ENCODE data around the gene CLIP1.
"Not testable (repeated sequence)": the region's sequence is repeated elsewhere in the genome, so short reads cannot be mapped to it uniquely, and the experiment has no call there.

The CLIP1 gene

DNA sequence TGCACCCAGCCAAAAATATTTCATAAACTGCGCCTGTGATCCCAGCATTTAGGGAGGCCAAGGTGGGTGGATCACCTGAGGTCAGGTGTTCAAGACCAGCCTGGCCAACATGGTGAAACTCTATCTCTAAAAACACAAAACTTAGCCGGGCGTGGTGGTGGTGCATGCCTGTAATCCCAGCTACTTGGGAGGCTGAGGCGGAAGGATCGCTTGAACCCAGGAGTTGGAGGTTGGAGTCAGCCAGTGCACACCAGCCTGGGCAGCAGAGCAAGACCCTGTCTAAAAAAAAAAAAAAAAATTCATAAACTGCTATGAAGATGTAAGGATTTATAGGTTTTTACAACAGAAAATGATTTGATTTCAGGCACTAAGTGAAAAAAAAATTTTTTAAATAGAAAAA, 6.6 kb upstream of the CLIP1 start:
- DNase-seq = not testable (repeated sequence)

DNA sequence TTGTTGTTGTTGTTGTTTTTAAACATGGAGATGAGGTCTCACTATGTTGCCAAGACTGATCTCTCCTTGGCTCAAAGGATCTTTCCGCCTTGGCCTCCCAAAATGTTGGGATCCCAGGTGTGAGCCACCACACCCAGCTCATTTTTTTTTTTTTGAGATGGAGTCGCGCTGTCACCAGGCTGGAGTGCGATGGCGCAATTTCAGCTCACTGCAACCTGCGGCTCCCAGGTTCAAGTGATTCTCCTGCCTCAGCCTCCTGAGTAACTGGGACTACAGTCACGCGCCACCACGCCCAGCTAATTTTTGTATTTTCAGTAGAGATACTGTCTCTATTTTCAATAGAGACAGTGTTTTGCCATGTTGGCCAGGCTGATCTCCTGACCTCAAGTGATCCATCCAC, 4.9 kb upstream of the CLIP1 start:
- DNase-seq = no peak

- DNase-seq = no peak
Observed at GRCh38 chr12:122423258-122424165, 1.0 kb upstream of the CLIP1 start.

- peak; percentile 38 to 39 for DNase-seq
Observed at GRCh38 chr12:122422730-122423257, 325 bp upstream of the CLIP1 start.

DNA sequence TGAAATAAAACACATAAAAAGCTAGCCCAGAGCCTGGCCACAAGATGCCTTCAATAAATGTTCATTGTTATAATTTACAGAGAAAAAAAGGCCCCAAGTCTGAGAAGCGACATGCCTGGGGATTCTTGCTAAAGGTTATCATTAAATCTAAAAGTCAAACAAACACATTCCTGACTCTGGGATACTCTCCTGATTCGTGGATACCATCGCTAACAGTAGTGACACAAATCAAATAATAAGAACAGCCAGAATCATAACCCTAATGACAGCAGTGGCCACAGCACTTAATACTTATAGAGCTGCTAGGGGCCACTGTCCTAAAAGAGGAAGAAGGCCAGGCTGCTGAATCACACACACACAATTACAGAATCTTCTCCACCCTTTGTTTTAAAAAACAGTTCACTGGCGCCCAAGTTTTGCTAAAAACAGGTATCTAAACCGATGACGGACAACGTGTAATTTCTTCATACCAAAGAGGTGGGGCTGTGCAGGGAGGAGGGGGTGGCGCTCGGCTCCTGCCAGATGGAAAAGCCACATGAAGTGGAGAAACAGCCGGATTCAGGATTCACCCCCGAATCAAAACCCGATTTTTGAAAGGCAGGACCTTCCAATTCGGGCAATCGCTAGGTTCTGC, 1.2 kb downstream of the CLIP1 start:
- DNase-seq = no peak

- DNase-seq = no peak
Observed at GRCh38 chr12:122420471-122421162, 1.9 kb downstream of the CLIP1 start.

GRCh38 chr12:122419094-122419493, 3.4 kb downstream of the CLIP1 start:
- not testable (repeated sequence) for DNase-seq

GRCh38 chr12:122415665-122416064, 6.8 kb downstream of the CLIP1 start:
- DNase-seq = not testable (repeated sequence)

DNA sequence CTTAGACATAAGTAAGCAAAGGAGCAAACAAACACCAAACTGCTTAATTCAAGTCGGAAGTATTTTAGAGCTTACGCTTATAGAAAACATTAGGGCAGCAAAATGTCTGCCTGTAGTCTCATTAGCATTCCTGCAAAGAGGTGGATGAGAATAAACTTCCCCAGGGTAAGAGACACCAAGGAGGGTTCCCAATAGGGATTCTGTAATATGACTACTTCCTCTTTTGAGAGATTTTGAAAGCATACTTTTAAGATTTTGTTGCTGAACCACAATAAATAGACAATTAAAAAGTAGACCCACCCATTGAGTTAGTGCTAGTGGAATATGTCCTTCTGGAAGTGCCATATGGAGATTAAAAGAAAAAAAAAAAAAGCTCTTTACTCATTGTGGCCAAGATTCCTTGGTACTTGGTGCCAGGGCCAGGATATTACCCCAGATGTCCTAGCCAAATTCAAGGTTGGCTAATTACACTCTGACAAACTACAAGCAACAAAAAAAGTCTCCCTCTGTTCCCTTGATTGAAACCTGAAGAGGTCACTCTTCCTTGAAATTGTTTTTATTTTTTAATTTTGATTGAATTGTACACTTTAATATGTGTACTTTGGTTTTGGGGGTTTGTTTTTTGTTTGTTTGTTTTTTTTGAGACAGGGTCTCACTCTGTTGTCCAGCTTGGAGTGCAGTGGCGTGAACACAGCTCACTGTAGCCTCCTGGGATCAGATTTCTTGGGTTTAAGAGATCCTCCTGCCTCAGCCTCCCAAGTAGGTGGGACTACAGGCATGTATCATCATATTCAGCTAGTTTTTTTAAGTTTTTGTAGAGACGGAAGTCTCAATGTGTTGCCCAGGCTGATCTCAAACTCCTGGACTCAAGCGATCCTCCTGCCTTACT, 8.7 kb downstream of the CLIP1 start:
- DNase-seq = no peak

DNA sequence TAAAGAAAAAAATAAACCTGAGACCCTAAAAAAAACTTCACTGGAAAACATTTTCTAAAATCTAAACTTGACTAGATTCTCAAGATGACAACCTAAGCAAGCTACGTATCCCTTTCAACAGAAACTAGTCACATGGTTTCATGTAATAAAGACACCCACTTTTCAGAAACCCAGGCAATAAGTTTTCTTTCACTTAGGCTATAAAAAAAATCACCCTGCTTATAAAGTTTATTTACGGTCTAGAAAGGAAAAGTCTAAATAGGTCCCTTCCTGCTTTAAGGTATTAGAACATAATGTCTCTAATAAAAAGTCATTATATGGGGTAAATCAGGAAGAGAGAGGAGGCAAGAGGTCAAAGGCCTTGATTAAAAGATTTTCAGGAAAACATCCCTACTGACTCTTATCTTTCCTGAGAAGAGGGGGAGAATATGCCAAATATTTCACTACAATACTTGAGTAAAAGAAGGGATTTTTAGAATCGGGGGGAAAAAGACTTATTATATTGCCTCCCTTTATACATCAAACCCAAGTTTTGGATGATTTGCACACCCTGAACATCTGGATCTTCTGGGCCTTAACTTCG, 9.5 kb downstream of the CLIP1 start:
- DNase-seq = no peak

DNA sequence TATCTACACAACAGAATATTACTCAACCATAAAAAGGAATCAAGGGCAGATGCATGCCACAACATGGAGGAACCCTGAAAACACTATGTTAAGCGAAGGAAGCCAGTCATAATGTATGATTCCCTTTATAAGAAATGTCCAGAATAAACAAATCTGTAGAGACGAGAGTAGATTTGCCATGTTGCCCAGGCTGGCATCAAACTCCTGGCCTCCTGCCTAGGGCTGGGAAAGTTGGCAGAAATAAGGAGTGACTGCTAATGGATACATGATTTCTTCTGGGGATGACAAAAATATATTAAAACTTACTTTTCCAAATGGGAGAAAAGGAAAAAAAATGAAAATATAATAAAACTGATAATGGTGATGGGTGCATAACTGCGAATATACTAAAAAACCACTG, 10.9 kb downstream of the CLIP1 start:
- no peak for DNase-seq

DNA sequence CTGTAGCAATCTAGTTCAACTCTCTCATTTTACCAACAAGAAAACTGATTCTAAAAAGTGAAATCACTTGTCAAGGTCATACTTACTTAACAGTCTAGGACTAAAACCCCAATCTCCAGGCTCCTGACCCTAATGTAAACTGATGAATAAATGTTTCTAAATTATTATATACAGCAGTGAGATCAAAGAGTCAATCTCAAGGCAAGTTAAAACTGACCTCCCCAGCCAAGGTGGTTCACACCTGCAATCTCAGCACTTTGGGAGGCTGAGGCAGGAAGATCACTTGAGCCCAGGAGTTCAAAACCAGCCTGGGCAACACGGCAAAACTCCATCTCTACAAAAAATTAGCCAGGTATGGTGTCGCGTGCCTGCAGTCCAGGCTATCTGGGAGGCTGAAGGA, 15.3 kb downstream of the CLIP1 start:
- no peak for DNase-seq

GRCh38 chr12:122406701-122407164, 15.7 kb downstream of the CLIP1 start:
- no peak for DNase-seq

- DNase-seq = no peak
Observed at GRCh38 chr12:122403831-122404230, 18.6 kb downstream of the CLIP1 start.

DNA sequence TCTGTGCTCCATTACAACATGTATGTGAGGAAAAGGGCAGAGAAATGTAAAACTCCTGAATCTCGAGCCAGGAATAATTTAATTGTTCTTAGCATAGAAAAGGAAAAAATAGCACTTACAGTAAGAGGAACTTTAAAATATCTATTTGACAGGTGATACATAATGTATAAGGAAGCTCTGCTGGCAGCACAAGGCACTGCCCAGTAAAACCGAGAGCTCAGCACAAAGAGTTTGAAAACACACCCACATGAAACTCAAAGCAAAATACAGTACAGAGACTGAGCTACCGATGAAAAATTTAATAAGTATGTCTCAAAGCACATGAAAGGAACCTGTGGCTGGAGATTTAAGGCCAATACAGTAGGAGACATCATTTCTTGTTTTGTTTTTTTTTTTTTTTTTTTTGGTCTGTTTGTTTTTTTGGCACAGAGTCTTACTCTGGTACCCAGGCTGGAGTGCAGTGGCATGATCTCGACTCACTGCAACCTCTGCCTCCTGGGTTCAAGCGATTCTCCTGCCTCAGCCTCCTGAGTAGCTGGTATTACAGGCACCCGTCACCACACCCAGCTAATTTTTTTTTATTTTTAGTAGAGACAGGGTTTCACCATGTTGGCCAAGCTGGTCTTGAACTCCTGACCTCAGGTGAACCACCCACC, 19.2 kb downstream of the CLIP1 start:
- DNase-seq = no peak

DNA sequence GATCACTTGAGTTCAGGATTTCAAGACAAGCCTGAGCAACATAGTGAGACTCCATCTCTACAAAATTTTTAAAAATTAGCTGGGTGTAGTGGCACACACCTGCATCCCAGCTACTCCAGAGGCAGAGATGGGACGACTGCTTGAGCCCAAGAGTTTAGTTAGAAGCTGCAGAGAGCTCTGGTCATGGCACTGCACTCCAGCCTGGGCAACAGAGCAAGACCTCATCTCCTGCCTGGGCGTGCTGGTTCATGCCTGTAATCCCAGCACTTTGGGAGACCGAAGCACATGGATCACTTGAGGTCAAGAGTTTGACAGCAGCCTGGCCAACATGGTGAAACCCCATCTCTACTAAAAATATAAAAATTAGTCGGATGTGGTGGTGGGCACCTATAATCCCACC, 20.2 kb downstream of the CLIP1 start:
- no peak for DNase-seq

- DNase-seq = peak; percentile 32 to 38
Observed at GRCh38 chr12:122399592-122400373, 22.7 kb downstream of the CLIP1 start.

DNA sequence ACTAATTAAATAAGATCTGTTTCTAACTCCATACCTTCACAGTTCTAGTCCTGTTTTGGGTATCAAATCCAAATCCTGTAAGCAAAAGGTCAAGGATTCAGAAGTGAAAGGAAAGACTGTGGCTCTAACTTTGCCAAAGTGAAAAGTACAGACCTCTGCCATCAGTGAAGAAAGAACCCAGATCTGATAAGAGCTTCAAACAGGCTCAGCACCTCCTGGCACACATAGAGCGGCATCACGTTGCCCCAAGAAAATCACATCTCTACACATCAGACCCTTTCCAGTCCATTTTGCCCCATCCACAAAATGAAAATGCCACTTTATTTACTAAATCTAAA, 23.2 kb downstream of the CLIP1 start:
- DNase-seq = no peak

DNA sequence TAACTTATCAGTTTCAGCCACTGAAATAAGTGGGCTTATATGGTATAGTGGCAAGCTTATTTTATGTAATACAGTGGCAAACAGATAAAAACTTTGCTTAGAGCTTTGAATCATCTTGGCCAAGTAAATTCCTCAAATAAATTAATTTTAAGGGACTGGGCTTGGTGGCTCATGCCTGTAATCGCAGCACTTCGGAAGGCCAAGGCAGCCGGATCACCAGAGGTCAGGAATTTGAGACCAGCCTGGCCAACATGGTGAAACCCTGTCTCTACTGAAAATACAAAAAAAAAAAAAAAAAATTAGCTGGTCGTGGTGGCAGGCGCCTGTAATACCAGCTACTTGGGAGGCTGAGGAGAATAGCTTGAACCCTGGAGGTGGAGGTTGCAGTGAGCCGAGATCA, 24.5 kb downstream of the CLIP1 start:
- not testable (repeated sequence) for DNase-seq

DNA sequence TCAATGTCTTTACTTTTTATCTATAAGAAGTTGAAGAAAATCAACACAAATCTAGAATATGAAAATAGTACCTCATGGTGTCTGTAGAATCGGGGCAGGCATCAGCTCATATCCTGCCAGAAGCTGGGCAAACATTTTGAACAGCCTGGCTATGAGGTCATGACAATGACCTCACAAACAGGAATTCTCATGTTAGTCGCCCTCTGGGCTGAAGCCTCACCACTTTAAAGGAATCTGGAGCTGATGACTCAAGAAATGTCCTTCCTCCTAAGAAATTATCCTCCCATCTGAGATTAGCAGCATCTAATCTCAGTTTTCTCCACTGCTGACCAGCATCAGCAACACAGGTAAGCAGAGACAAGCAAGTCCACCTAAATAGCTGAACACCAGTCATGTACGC, 27.1 kb downstream of the CLIP1 start:
- no peak for DNase-seq

All from stimulated activated CD4-positive, alpha-beta T cell treated with anti-CD3 and anti-CD28 coated beads, Interleukin-2, amount 100 ng/mL, for 48 hours (primary cell).